Cardiac muscle cell (in vitro differentiated cells and primary cell): ENCODE measurements around the gene MED8. TPM values are rescaled to one million over a fixed set of nuclear protein-coding genes. Genes with fewer than 3 reads are reported as not detected.
"Not testable (repeated sequence)": the region's sequence is repeated elsewhere in the genome, so short reads cannot be mapped to it uniquely, and the experiment has no call there.

Source experiments
- DNase-seq, 2 donors: peaks; one replicate each; pipeline versions ENCODE4 v3.0.0 to v3.0.0-alpha.2; 2010 to 2017; ENCODE audit warnings: low read depth in 1 of 2, low spot score in 1 of 2
- H3K27ac ChIP-seq: fragments of 200-600 bp; sonication (generic); 2 replicates; pipeline ENCODE4 v1.5.1; 2016
- H3K27me3 ChIP-seq: fragments of 200-600 bp; sonication (generic); 2 replicates; pipeline ENCODE4 v1.6.0; 2016; ENCODE audit warnings: control low read depth
- H3K36me3 ChIP-seq: fragments of 200-600 bp; sonication (generic); 2 replicates; pipeline ENCODE4 v1.5.1; 2016; ENCODE audit warnings: control low read depth
- H3K4me1 ChIP-seq: fragments of 200-600 bp; sonication (generic); 2 replicates; pipeline ENCODE4 v1.8.1; 2017; ENCODE audit warnings: low read depth, mild to moderate bottlenecking, mixed run types
- H3K4me3 ChIP-seq: fragments of 200-600 bp; sonication (generic); 2 replicates; pipeline ENCODE4 v1.5.1; 2016; ENCODE audit warnings: mild to moderate bottlenecking
- H3K9me3 ChIP-seq: fragments of 200-600 bp; sonication (generic); 2 replicates; pipeline ENCODE4 v1.5.1; 2017; ENCODE audit warnings: low read depth, mild to moderate bottlenecking, control low read depth
- polyA plus RNA-seq: library from polyadenylated mRNA; unstranded; fragments of >200 nt; fragmentation: Nextera tagmentation; extraction: Ambion mirVana; gene quantifications from 2 replicates; pipeline ENCODE4 v1.2.1, GENCODE V29; 2016
- total RNA-seq: library from RNA; depleted of rRNA; stranded (reverse); fragments of >200 nt; gene quantifications from 2 replicates; pipeline ENCODE4 v1.2.3, GENCODE V29; 2016
- TF ChIP-seq, protein P1 (sequence below): IDR thresholded peaks from 2 replicates; pipeline ENCODE4 v1.5.1; 2012; ENCODE audit warnings: low read depth, mild to moderate bottlenecking, low read length

Gene MED8
- total and polyA plus RNA-seq, 2 experiments from 2014 or later, result 25.5 to 38.8 TPM

DNA sequence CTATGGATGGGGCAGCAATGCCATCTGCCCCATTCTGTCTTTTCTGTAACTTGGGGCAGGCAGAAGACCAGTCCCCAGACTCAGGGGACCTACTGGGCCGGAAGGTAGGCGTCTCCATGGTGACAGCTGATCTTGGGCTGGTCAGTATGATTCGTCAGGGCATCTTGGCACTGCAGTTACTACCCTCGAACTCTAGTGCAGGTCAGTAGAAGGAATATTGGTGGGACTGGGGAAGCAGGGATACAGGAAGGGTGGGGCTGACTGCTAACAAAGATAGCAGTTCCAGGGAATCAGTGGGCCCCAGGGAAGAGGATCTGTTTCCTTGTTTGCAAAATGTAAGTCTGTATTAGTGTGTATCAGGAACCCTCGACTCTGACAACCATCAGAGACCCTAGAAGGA is 26.3 kb upstream of the MED8 start:
- Histone ChIP-seq H3K9me3 (no peaks in the 10 kb centered on the region), H3K4me1 (no peaks in the 10 kb centered on the region), H3K4me3 (no peak overlapping the region), H3K36me3 (peaks cover 18% of the 10 kb centered on the region), H3K27me3 (no peaks in the 10 kb centered on the region), H3K27ac (no peak overlapping the region)
- no peak for DNase-seq
- TF ChIP-seq, protein P1, sequence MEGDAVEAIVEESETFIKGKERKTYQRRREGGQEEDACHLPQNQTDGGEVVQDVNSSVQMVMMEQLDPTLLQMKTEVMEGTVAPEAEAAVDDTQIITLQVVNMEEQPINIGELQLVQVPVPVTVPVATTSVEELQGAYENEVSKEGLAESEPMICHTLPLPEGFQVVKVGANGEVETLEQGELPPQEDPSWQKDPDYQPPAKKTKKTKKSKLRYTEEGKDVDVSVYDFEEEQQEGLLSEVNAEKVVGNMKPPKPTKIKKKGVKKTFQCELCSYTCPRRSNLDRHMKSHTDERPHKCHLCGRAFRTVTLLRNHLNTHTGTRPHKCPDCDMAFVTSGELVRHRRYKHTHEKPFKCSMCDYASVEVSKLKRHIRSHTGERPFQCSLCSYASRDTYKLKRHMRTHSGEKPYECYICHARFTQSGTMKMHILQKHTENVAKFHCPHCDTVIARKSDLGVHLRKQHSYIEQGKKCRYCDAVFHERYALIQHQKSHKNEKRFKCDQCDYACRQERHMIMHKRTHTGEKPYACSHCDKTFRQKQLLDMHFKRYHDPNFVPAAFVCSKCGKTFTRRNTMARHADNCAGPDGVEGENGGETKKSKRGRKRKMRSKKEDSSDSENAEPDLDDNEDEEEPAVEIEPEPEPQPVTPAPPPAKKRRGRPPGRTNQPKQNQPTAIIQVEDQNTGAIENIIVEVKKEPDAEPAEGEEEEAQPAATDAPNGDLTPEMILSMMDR, result no peak

DNA sequence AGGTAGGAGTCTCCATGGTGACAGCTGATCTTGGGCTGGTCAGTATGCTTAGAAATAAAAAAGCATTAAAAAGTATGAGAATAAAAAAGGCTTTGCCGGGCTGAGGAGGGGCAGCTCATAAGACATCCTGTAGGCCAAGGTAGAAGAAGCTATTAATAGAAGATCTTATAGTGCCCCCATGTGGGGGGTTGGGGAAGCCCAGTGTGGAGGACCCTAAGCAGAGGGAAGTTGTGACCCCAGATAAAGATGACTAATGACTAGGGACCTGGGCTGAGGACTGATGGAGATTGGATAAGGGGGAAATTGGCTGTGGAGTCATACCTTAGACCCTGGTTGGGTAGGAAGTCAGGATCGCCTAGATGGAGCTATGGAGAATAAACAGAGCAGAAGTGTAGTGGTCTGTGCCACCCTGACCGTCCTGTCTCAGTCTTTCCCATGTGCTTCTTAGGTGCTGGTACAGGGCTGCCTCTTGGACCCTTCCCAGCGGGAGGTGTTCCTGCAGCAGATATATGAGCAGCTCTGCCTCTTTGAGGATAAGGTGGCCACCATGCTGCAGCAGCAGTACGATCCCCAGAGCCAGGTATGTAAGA is 25.1 kb upstream of the MED8 start:
- H3K9me3 ChIP-seq, result no peaks in the 10 kb centered on the region
- H3K4me1 ChIP-seq, result no peaks in the 10 kb centered on the region
- no peaks in the 10 kb centered on the region for H3K27me3 ChIP-seq
- no peak overlapping the region for H3K4me3 ChIP-seq
- TF ChIP-seq, protein P1, result peak; percentile 63
- peaks cover 7% of the 10 kb centered on the region for H3K36me3 ChIP-seq
- no peak overlapping the region for H3K27ac ChIP-seq
- peak; percentile 64 to 68 for DNase-seq

DNA sequence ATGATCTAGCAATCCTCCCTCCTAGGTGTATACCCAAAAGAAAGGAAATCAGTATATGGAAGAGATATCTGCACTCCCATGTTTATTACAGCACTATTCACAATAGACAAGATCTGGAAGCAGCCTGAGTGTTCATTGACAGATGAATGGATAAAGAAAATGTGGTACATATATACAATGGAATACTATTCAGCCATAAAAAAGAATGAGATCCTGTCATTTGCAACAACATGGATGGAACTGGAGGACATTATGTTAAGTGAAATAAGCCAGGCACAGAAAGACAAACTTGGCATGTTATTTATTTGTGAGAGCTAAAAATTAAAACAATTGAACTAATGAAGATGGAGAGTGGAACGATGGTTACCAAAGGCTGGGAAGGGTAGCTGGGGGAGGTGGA is 23.8 kb upstream of the MED8 start:
- DNase-seq, H3K27me3 ChIP-seq: not testable (repeated sequence)

DNA sequence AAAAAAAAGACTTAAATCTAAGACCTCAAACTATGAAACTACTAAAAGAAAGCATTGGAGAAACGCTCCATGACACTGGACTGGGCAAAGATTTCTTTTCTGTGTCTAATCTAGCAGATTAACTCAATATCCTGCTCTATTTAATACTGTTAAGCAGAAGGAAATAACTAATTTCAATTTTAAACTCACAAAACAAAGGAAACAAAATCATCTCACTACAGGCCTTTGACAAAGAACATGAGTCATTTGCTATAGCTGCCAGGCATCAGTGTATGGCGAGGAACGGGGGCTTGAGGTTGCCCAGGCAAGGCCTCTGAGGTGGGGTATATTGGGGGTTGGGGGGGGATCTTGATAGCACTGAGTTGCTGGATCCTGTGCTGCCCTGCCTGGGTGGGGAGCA is 21.0 kb upstream of the MED8 start:
- Histone ChIP-seq H3K4me3 (no peak overlapping the region), H3K27me3 (no peaks in the 10 kb centered on the region), H3K4me1 (no peaks in the 10 kb centered on the region), H3K36me3 (peaks cover 6% of the 10 kb centered on the region), H3K9me3 (no peaks in the 10 kb centered on the region), H3K27ac (no peak overlapping the region)
- TF ChIP-seq, protein P1, result no peak
- no peak for DNase-seq

More for the DNA sequence above, 23.8 kb upstream of the MED8 start:
- H3K9me3 ChIP-seq, H3K36me3 ChIP-seq, H3K4me1 ChIP-seq, H3K4me3 ChIP-seq, H3K27ac ChIP-seq: not testable (repeated sequence)

DNA sequence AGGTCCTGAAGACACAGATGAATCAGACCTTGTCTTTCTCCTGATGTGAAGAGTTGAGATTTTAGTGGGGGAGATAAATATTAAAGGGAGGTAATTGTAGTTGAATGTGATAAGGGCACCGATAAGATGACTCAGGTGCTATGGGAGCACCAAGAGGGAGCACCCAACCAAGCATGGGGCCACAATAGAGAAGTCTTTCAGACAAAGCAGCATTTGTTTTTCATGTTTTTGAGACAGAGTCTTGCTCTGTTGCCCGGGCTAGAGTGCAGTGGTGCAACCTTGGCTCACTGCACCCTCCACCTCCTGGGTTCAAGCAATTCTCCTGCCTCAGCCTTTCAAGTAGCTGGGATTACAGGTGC is 16.3 kb upstream of the MED8 start:
- peaks cover 6% of the 10 kb centered on the region for H3K36me3 ChIP-seq
- H3K4me1 ChIP-seq, result peaks cover 9% of the 10 kb centered on the region
- no peaks in the 10 kb centered on the region for H3K9me3 ChIP-seq
- H3K27ac ChIP-seq, result peak overlapping the region; percentile 45
- no peak for DNase-seq
- no peak overlapping the region for H3K4me3 ChIP-seq
- TF ChIP-seq, protein P1, result no peak
- no peaks in the 10 kb centered on the region for H3K27me3 ChIP-seq

DNA sequence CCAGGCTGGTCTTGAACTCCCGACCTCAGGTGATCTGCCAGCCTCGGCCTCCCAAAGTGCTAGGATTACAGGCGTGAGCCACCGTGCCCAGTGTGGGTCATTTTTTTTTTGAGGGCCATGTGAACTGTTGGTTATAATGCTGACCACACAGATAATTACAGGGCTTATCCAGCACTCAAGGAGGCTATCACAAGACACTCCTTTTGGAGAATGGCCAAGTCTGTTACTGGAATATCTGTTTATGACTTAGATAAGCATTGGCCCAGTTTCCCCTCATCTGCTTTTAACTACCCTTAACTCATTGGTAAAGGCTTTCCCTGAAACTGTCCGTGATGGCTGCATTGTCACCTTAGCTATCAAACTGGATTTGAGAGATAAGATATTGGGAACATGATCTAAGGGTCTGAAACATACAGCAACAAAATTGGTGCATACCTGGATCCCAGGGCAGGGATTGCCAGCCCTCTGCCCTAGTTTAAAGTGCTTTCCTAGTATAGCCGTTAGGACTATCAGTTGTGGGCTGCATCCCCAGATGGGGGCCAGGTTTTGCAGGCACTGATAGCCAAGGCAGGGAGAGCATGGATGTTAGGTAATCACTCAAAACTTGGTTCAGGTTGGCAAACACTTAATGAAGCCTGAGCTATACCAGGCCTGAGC is 15.7 kb upstream of the MED8 start:
- peaks cover 9% of the 10 kb centered on the region for H3K4me1 ChIP-seq
- peak in 1 of 2 donors; percentile 44 for DNase-seq
- no peaks in the 10 kb centered on the region for H3K9me3 ChIP-seq
- TF ChIP-seq, protein P1, result no peak
- no peak overlapping the region for H3K4me3 ChIP-seq
- peak overlapping the region; percentile 45 for H3K27ac ChIP-seq
- H3K27me3 ChIP-seq, result no peaks in the 10 kb centered on the region
- H3K36me3 ChIP-seq, result peaks cover 6% of the 10 kb centered on the region
